Tibial nerve (tissue), 4 donors: ENCODE measurements around the gene ACTC1. TPM values are rescaled to one million over a fixed set of nuclear protein-coding genes. Genes with fewer than 3 reads are reported as not detected.
"Not testable (repeated sequence)": the region's sequence is repeated elsewhere in the genome, so short reads cannot be mapped to it uniquely, and the experiment has no call there.

Experiments used
- DNase-seq, 2 donors: peaks; one replicate each; pipeline ENCODE4 v3.0.0-alpha.2; 2019; ENCODE audit warnings: low spot score in 2 of 2
- H3K27ac ChIP-seq, 4 donors: fragments of 200-600 bp; sonication (generic) in 3 of 4; one replicate each; pipeline ENCODE4 v1.5.1; 2017 to 2019; ENCODE audit warnings: mild to moderate bottlenecking in 1 of 4
- H3K27me3 ChIP-seq, 2 donors: fragments of 200-600 bp; sonication (generic) in 1 of 2; one replicate each; pipeline versions ENCODE4 v1.5.1 to v1.6.0; 2017 to 2019
- H3K36me3 ChIP-seq, 3 donors: fragments of 200-600 bp; sonication (generic); one replicate each; pipeline ENCODE4 v1.5.1; 2018 to 2019
- H3K4me1 ChIP-seq, 4 donors: fragments of 200-600 bp; sonication (generic) in 3 of 4; one replicate each; pipeline ENCODE4 v1.5.1; 2017 to 2019
- H3K4me3 ChIP-seq, 4 donors: fragments of 200-600 bp; sonication (generic) in 3 of 4; one replicate each; pipeline ENCODE4 v1.5.1; 2017 to 2019; ENCODE audit warnings: mild to moderate bottlenecking in 1 of 4, moderate library complexity in 1 of 4
- H3K9me3 ChIP-seq, 4 donors: fragments of 200-600 bp; sonication (generic) in 3 of 4; one replicate each; pipeline ENCODE4 v1.5.1; 2017 to 2019
- EP300 ChIP-seq, 2 donors: sonication (generic); formaldehyde crosslinking; IDR thresholded peaks; one replicate each; pipeline ENCODE4 v1.6.1; 2017; ENCODE audit warnings: antibody characterized with exemption in 2 of 2, mild to moderate bottlenecking in 1 of 2
- POLR2A ChIP-seq, 2 donors: fragments of 450-650 bp; IDR thresholded peaks; one replicate each; pipeline ENCODE4 v1.6.1; 2017; ENCODE audit warnings: antibody characterized with exemption in 2 of 2, mild to moderate bottlenecking in 2 of 2, moderate library complexity in 2 of 2
- WGBS, 2 donors: methylation state at CpG; one replicate each; pipeline ENCODE4 v1.1.5; 2018; 5-methylcytosine and 5-hydroxymethylcytosine counted together
- total RNA-seq, 4 donors: library from RNA; depleted of rRNA; stranded (reverse); fragments of >200 nt; gene quantifications; one replicate each; pipeline ENCODE4 v1.1.0, GENCODE V29; 2016
- TF ChIP-seq, protein P1 (sequence below), 5 experiments: fragments of 200-600 bp in 3 of 5; fragments of 450-650 bp in 2 of 5; sonication (generic) in 3 of 5; IDR thresholded peaks; one replicate each; pipeline ENCODE4 v1.5.1; 2016 to 2019; ENCODE audit warnings: antibody characterized with exemption in 5 of 5, mild to moderate bottlenecking in 3 of 5, moderate library complexity in 2 of 5

ACTC1 gene
- total RNA-seq, 4 donors from 2014 or later = 1.1 to 2.1 TPM; not detected in 2

DNA sequence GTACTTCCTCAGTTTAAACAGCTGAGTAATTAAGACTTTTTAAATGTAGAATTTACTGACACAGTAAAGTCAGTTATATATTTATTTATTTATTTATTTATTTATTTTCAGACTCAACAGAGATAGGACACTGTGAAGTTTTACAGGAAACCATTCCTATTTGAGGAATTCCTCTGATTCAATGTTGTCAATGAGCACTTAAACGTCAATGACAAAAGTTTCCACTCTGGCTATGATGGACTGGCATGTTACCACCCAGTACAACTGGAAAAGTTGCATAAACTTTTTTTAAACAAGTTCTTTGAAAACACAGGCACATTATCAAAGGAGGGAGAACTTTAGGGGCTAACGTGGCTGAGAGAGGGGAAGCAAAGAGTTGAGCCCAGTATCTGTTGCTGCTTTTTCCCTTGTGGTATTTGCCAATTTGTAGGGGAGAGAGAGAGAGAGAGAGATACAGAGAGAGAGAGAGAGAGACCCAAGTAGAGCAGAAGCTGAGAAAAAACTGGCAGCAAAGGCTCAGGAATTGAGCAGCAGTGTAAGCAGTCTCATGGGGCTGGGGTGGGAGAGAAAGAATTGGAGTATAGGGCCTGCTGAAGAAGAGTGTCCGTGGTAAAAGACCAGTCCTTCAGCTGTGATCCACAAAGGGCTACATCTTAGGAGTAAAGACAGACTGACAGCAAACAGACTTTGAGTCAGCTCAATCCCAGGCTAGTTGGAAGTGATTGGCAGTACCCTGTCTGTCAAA lies 18.3 kb upstream of the ACTC1 start:
- Histone ChIP-seq H3K4me3 (no peak overlapping the region), H3K27me3 (no peaks in the 10 kb centered on the region), H3K4me1 (no peaks in the 10 kb centered on the region), H3K36me3 (no peaks in the 10 kb centered on the region), H3K9me3 (no peaks in the 10 kb centered on the region), H3K27ac (no peak overlapping the region)
- TF ChIP-seq EP300 (IDR thresholded peaks at IDR 0.05) (no peak), POLR2A (IDR thresholded peaks at IDR 0.05) (no peak)
- TF ChIP-seq, protein P1, sequence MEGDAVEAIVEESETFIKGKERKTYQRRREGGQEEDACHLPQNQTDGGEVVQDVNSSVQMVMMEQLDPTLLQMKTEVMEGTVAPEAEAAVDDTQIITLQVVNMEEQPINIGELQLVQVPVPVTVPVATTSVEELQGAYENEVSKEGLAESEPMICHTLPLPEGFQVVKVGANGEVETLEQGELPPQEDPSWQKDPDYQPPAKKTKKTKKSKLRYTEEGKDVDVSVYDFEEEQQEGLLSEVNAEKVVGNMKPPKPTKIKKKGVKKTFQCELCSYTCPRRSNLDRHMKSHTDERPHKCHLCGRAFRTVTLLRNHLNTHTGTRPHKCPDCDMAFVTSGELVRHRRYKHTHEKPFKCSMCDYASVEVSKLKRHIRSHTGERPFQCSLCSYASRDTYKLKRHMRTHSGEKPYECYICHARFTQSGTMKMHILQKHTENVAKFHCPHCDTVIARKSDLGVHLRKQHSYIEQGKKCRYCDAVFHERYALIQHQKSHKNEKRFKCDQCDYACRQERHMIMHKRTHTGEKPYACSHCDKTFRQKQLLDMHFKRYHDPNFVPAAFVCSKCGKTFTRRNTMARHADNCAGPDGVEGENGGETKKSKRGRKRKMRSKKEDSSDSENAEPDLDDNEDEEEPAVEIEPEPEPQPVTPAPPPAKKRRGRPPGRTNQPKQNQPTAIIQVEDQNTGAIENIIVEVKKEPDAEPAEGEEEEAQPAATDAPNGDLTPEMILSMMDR (IDR thresholded peaks at IDR 0.05) = no peak
- WGBS, 2 donors = 46 to 50% methylated on average over 3 of the region's 3 CpGs
- no peak for DNase-seq

DNA sequence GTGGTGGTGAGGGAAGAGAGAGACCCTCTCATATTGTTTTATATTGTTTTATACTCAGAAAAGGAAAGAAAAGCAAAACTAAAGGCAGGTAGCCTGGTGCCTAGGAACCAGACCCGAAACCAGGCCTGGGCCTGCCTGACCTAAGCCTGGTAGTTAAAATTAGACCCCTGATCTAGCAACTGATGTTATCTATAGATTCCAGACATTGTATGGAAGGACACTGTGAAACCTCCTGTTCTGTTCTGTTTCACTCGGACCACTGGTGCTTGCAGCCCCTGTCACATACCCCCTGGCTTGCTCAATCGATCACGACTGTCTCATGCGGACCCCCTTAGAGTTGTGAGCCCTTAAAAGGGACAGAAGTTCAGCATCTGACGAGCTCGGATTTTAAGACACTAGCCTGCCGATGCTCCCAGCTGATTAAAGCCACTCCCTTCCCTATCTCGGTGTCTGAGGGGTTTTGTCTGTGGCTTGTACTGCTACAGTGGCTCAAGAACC lies 17.6 kb upstream of the ACTC1 start:
- WGBS, 2 donors = 57 to 65% methylated on average over 9 of the region's 9 CpGs
- H3K27ac ChIP-seq, H3K27me3 ChIP-seq, H3K9me3 ChIP-seq, H3K4me1 ChIP-seq, DNase-seq, H3K36me3 ChIP-seq, H3K4me3 ChIP-seq: not testable (repeated sequence)

DNA sequence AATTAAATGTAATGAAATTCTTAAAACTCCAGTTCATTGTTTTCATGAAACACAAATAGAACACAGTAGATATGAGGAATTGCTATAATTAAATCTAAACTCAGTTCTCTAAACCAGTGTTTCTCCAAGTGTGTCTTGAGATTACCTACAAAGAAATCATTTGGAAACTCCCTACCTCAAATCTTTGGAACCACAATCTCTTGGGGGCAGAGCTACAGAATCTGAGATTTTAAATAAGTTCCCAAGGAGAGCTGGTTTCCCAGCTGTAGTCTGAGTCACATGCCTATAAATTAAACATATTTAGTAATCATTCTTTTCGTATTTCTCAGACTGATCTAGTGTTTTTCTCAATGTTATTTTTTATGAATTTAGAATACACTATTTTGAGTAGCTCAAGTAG lies 17.0 kb upstream of the ACTC1 start:
- TF ChIP-seq POLR2A (IDR thresholded peaks at IDR 0.05) (no peak), EP300 (IDR thresholded peaks at IDR 0.05) (no peak)
- TF ChIP-seq, protein P1 (IDR thresholded peaks at IDR 0.05) = no peak
- Histone ChIP-seq H3K9me3 (peaks cover 0 to 3% (median 0%) of the 10 kb centered on the region in 4 donors), H3K4me3 (no peak overlapping the region), H3K4me1 (no peaks in the 10 kb centered on the region), H3K27me3 (no peaks in the 10 kb centered on the region), H3K27ac (no peak overlapping the region), H3K36me3 (no peaks in the 10 kb centered on the region)
- no peak for DNase-seq
- WGBS, 2 donors = 68 to 78% methylated on average over 1 of the region's 1 CpG

DNA sequence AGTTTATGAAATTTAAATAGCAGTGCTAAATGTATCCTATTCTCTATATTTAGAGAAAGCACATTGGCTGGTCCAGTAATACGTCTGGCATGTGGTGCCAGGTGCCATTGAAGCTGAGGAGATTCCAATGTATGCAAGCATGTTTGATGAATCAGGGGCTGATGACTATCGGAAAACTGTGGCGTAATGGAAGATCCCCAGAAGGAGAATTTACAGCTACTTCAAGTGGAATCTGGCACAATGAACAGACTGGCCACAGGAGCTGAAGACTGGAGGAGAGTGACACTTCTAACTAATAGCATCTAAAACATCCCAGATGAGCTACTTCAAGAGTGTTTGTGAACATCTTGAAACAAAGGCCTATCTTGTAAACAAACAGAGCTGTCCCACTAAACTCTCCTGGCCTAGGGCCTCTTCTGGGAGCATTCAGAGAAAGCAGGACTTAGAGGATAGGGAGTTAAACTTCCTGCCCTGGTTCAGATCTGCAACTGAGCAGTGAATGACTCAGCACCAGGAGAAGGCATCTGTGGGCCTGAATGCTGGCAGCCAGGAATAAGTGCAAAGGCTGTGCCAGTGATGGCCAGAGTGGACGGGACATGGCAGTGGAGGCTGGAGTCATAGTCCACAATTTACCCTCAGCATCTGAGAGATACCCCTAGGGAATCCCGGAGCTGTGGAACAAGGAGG lies 15.2 kb upstream of the ACTC1 start:
- H3K27me3 ChIP-seq = no peaks in the 10 kb centered on the region
- H3K4me3 ChIP-seq = no peak overlapping the region
- peaks cover 0 to 4% (median 0%) of the 10 kb centered on the region in 4 donors for H3K9me3 ChIP-seq
- DNase-seq = no peak
- no peaks in the 10 kb centered on the region for H3K4me1 ChIP-seq
- WGBS, 2 donors = 75 to 76% methylated on average over 5 of the region's 5 CpGs
- TF ChIP-seq EP300 (IDR thresholded peaks at IDR 0.05) = no peak
- H3K27ac ChIP-seq = no peak overlapping the region
- no peaks in the 10 kb centered on the region for H3K36me3 ChIP-seq

DNA sequence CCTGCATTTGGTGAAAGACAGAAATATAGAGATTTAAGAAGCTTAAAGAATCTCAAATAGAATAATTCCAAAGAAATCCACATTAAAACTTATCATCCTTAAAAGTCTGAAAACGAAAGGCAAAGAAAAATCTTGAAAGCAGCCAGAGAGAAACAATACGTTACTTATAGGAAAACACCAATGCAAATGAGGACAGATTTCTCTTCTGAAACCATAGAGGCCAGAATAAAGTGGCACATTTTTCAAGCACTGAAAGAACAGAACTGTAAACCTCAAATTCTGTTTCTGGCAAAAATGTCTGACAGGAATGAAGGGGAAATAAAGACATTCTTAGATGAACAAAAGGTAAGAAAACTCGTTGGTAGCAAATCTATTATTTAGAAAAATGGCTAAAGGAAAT lies 13.8 kb upstream of the ACTC1 start:
- Histone ChIP-seq H3K9me3 (peaks cover 0 to 4% (median 0%) of the 10 kb centered on the region in 4 donors), H3K4me3 (no peak overlapping the region), H3K27ac (no peak overlapping the region), H3K27me3 (no peaks in the 10 kb centered on the region), H3K36me3 (no peaks in the 10 kb centered on the region), H3K4me1 (no peaks in the 10 kb centered on the region)
- WGBS, 2 donors = 39 to 44% methylated on average over 3 of the region's 3 CpGs
- no peak for DNase-seq
- TF ChIP-seq, protein P1 (IDR thresholded peaks at IDR 0.05) = no peak
- no peak for TF ChIP-seq POLR2A (IDR thresholded peaks at IDR 0.05)
- TF ChIP-seq EP300 (IDR thresholded peaks at IDR 0.05) = no peak

DNA sequence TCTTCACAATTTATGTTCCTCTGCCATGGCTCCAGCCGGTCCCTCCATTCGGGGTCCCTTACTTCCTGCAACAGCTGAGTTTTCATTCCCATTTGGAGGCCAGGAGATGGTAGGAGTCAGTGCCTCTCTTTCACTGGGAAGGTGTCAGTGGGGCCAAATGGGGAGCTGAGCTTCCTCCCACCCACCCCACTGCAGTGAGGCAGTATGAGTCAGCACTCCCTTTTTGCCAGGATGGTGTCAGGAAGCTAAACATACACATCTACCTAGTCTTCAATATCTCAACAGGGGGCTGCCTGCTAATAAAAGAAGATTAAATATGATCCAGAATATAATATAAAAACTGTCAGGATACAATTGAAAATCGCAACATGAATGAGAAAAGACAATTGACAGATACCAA lies 12.7 kb upstream of the ACTC1 start:
- 87 to 88% methylated on average over 3 of the region's 3 CpGs for WGBS, 2 donors
- Histone ChIP-seq H3K36me3 (no peaks in the 10 kb centered on the region), H3K27ac (no peak overlapping the region), H3K4me3 (no peak overlapping the region), H3K9me3 (peaks cover 0 to 4% (median 0%) of the 10 kb centered on the region in 4 donors), H3K27me3 (no peaks in the 10 kb centered on the region), H3K4me1 (no peaks in the 10 kb centered on the region)
- TF ChIP-seq EP300 (IDR thresholded peaks at IDR 0.05) (no peak), POLR2A (IDR thresholded peaks at IDR 0.05) (no peak)
- TF ChIP-seq, protein P1 (IDR thresholded peaks at IDR 0.05) = no peak
- DNase-seq = no peak

DNA sequence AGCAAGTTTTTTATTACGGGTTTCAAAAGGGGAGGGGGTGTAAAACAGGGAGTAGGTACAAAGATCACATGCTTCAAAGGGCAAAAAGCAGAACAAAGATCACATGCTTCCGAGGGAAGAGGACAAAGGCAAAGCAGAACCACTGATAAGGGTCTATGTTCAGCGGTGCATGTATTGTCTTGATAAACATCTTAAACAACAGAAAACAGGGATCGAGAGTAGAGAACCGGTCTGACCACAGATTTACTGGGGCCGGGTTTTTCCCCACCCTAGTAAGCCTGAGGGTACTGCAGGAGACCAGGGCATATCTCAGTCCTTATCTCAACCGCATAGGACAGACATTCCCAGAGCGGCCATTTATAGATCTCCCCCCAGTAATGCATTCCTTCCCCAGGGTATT lies 11.9 kb upstream of the ACTC1 start:
- 81 to 88% methylated on average over 8 of the region's 8 CpGs for WGBS, 2 donors
- DNase-seq = not testable (repeated sequence)

More for the DNA sequence above, 11.9 kb upstream of the ACTC1 start:
- not testable (repeated sequence) for H3K36me3 ChIP-seq, H3K27ac ChIP-seq, H3K4me1 ChIP-seq, H3K27me3 ChIP-seq, H3K9me3 ChIP-seq, H3K4me3 ChIP-seq
